Thoracic aorta (tissue), 2 donors: Measurements from ENCODE around the gene IL36G. TPM values are rescaled to one million over a fixed set of nuclear protein-coding genes. Genes with fewer than 3 reads are reported as not detected.

ENCODE experiments used
- ATAC-seq: fragments of 150-250 bp; one replicate; pipeline ENCODE4 v1.8.0; 2017; ENCODE audit warnings: low read depth; ENCODE audit not compliant: insufficient number of reproducible peaks, low FRiP score
- DNase-seq: peaks from one replicate; pipeline ENCODE4 v3.0.0-alpha.2; 2020; ENCODE audit warnings: low spot score
- H3K27ac ChIP-seq, 2 donors: fragments of 200-600 bp; sonication (generic); 1 replicate in 1 of 2; 2 replicates in 1 of 2; pipeline ENCODE4 v1.5.1; 2016; ENCODE audit warnings: mild to moderate bottlenecking in 2 of 2, moderate library complexity in 2 of 2
- H3K27me3 ChIP-seq: fragments of 200-600 bp; sonication (generic); replicated peaks from 2 replicates; pipeline ENCODE4 v1.6.0; 2016; ENCODE audit warnings: mild to moderate bottlenecking; ENCODE audit not compliant: insufficient read depth
- H3K36me3 ChIP-seq: fragments of 200-600 bp; sonication (generic); one replicate; pipeline ENCODE4 v1.5.1; 2016
- H3K4me1 ChIP-seq, 2 donors: fragments of 200-600 bp; sonication (generic); 1 replicate in 1 of 2; 2 replicates in 1 of 2; pipeline versions ENCODE4 v1.5.1 to v1.6.0; 2016; ENCODE audit warnings: low read depth in 2 of 2, mild to moderate bottlenecking in 1 of 2; ENCODE audit not compliant: control insufficient read depth in 1 of 2
- H3K4me3 ChIP-seq: fragments of 200-600 bp; sonication (generic); 2 replicates; pipeline ENCODE4 v1.5.1; 2016; ENCODE audit warnings: mild to moderate bottlenecking
- H3K9me3 ChIP-seq: fragments of 200-600 bp; sonication (generic); 2 replicates; pipeline ENCODE4 v1.5.1; 2016
- total RNA-seq, 2 donors: library from RNA; depleted of rRNA; stranded (reverse); fragments of >200 nt; gene quantifications; one replicate each; pipeline versions ENCODE4 v1.1.0 to v1.2.3, GENCODE V29; 2016
- TF ChIP-seq, protein P1 (sequence below): fragments of 200-600 bp; sonication (generic); IDR thresholded peaks from one replicate; pipeline ENCODE4 v1.5.1; 2019; ENCODE audit warnings: antibody characterized with exemption

Gene IL36G
- total RNA-seq, 2 donors from 2014 or later = not detected

GRCh38 chr2:112989611-112990010 is 11.8 kb downstream of the IL36G start:
- H3K27ac ChIP-seq = no peak overlapping the region
- no peaks in the 10 kb centered on the region for H3K4me1 ChIP-seq
- H3K27me3 ChIP-seq = no peaks in the 10 kb centered on the region
- H3K4me3 ChIP-seq = no peak overlapping the region
- DNase-seq (no peak), ATAC-seq (no peak)
- TF ChIP-seq, protein P1, sequence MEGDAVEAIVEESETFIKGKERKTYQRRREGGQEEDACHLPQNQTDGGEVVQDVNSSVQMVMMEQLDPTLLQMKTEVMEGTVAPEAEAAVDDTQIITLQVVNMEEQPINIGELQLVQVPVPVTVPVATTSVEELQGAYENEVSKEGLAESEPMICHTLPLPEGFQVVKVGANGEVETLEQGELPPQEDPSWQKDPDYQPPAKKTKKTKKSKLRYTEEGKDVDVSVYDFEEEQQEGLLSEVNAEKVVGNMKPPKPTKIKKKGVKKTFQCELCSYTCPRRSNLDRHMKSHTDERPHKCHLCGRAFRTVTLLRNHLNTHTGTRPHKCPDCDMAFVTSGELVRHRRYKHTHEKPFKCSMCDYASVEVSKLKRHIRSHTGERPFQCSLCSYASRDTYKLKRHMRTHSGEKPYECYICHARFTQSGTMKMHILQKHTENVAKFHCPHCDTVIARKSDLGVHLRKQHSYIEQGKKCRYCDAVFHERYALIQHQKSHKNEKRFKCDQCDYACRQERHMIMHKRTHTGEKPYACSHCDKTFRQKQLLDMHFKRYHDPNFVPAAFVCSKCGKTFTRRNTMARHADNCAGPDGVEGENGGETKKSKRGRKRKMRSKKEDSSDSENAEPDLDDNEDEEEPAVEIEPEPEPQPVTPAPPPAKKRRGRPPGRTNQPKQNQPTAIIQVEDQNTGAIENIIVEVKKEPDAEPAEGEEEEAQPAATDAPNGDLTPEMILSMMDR = no peak
- H3K9me3 ChIP-seq = peaks cover 4% of the 10 kb centered on the region
- H3K36me3 ChIP-seq = no peaks in the 10 kb centered on the region

DNA sequence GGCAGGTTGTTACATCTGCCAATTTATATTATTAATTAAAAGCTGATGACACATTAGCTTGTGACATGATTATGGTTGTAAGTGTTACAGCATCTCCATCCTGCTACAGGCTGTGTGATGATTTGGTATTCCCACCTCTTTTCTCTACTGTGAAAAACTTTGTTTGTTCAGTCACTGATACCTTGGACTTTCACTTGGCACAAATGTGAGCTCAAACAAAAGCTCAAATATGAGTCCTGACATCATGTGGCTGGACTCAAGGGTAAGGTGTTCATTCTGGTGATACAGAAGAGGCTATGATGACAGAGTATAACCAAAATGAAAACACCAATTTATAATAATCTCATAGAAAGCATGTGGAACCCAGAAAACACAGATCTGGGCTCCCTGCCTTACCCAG is 16.0 kb downstream of the IL36G start:
- no peak for ATAC-seq
- no peak overlapping the region for H3K4me3 ChIP-seq

DNA sequence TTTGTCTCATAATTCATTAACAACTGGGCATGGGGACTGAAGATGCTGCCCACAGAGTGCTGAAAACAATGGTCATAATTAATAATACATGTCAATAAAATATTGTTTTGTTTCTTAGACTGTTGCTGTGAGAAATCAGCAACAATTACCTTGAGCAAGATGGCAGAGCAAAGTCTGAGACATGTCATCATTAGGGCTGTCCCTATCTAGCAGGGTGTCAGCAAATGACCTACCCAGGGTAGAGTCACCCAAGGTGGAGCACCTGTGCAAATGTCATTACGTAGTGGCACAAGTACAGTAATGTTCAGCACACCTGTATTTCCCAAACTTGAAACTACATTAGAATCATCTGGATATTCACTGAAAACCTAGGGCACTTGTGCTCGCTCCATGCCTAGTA is 16.8 kb downstream of the IL36G start:
- no peak overlapping the region for H3K27ac ChIP-seq
- no peak for DNase-seq
- H3K4me1 ChIP-seq = no peaks in the 10 kb centered on the region
- no peak for ATAC-seq
- TF ChIP-seq, protein P1 = no peak
- H3K9me3 ChIP-seq = peaks cover 4% of the 10 kb centered on the region
- H3K36me3 ChIP-seq = no peaks in the 10 kb centered on the region
- no peaks in the 10 kb centered on the region for H3K27me3 ChIP-seq
- H3K4me3 ChIP-seq = no peak overlapping the region

More for the DNA sequence above, 16.0 kb downstream of the IL36G start:
- H3K4me1 ChIP-seq = no peaks in the 10 kb centered on the region
- H3K9me3 ChIP-seq = peaks cover 4% of the 10 kb centered on the region
- no peaks in the 10 kb centered on the region for H3K36me3 ChIP-seq
- DNase-seq = no peak
- no peaks in the 10 kb centered on the region for H3K27me3 ChIP-seq
- TF ChIP-seq, protein P1 = no peak
- H3K27ac ChIP-seq = no peak overlapping the region

DNA sequence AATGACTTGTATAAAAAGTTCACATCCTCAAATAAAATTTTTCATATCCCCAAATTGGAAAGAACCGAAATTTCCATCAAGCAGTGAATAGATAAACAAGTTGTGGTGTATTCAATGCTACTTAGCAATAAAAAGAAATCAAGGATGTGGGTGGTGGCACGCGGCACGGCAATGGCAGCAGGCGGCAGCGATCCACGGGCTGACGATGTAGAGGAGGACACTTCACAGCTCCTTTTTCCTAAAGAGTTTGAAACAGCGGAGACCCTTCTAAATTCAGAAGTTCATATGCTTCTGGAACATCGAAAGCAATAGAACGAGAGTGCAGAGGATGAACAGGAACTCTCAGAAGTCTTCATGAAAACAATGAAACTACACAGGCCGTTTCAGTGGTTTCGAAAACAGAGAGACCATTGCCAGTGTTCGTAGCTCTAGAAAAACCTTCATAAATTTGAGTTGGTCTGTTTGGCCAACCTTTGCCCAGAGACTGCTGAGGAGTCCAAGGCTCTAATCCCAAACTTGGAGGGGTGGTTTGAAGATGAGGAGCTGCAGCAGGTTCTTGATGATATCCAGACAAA is 17.6 kb downstream of the IL36G start:
- no peak for ATAC-seq
- Histone ChIP-seq H3K36me3 (no peaks in the 10 kb centered on the region), H3K9me3 (peaks cover 4% of the 10 kb centered on the region), H3K27me3 (no peaks in the 10 kb centered on the region), H3K4me1 (no peaks in the 10 kb centered on the region), H3K4me3 (no peak overlapping the region), H3K27ac (no peak overlapping the region)
- TF ChIP-seq, protein P1 = no peak
- no peak for DNase-seq

- Histone ChIP-seq H3K36me3 (no peaks in the 10 kb centered on the region), H3K27ac (no peak overlapping the region), H3K4me3 (no peak overlapping the region), H3K27me3 (no peaks in the 10 kb centered on the region), H3K4me1 (no peaks in the 10 kb centered on the region), H3K9me3 (peaks cover 4% of the 10 kb centered on the region)
- TF ChIP-seq, protein P1 = no peak
- ATAC-seq (no peak), DNase-seq (no peak)
These were observed 18.8 kb downstream of the IL36G start for GRCh38 chr2:112996635-112997034.
